HepG2 (cell line): ENCODE measurements around the gene SPTB. TPM values are rescaled to one million over a fixed set of nuclear protein-coding genes. Genes with fewer than 3 reads are reported as not detected.

Source experiments
- ATAC-seq: fragments of 200-7000 bp; cut with Tn5 transposase; 3 replicates; pipeline ENCODE4 v1.9.1; 2020; ENCODE audit warnings: mild to moderate bottlenecking, moderate library complexity
- BruUV-seq: library from RNA; stranded (reverse); fragments of 400-500 nt; replicated peaks from 2 replicates; lab custom pipeline; 2021; lab: Mats Ljungman, UMichigan
- CTCF ChIA-PET: fragments of 300-600 bp; formaldehyde crosslinking; extraction: SDS; loops from one replicate; lab custom pipeline; 2021; ENCODE audit warnings: low total read pairs, inconsistent platforms, low intra/inter-chr PET ratio; lab: Yijun Ruan, JAX
- POLR2A ChIA-PET: fragments of 350-600 bp; sonication (Branson Sonifier 250); formaldehyde crosslinking; loops from one replicate; lab custom pipeline; 2020; ENCODE audit warnings: antibody characterized with exemption, inconsistent platforms; lab: Yijun Ruan, JAX
- DNase-seq: peaks from one replicate; pipeline ENCODE4 v3.0.0-alpha.2; 2015; ENCODE audit warnings: low spot score
- FAIRE-seq: peaks from 3 replicates; lab custom pipeline; 2011; peaks lifted over from hg19 to GRCh38; lab: Jason Lieb, UNC
- H2AFZ ChIP-seq: one replicate; pipeline ENCODE4 v1.6.1; 2011; ENCODE audit warnings: low read length, inconsistent platforms
- H3K27ac ChIP-seq: fragments of 300-600 bp; 3 replicates; pipeline ENCODE4 v1.8.0; 2011; ENCODE audit warnings: mixed run types, mild to moderate bottlenecking, mixed read lengths, low read length, inconsistent platforms; ENCODE audit not compliant: insufficient read depth; ENCODE audit errors: extremely low read length
- H3K27me3 ChIP-seq, 2 experiments: fragments of 200-600 bp in 1 of 2; 2 replicates in 1 of 2; 3 replicates in 1 of 2; pipeline versions ENCODE4 v1.6.0 to v1.8.0; 2011; ENCODE audit warnings: low read length in 2 of 2, mild to moderate bottlenecking in 2 of 2, moderate library complexity in 2 of 2, inconsistent platforms in 1 of 2; ENCODE audit not compliant: insufficient read depth in 2 of 2, control insufficient read depth in 1 of 2
- H3K36me3 ChIP-seq, 2 experiments: fragments of 200-600 bp in 1 of 2; replicated peaks in 1 of 2; 2 replicates in 1 of 2; 3 replicates in 1 of 2; pipeline versions ENCODE4 v1.5.1 to v1.8.0; 2011; ENCODE audit warnings: low read length in 2 of 2, inconsistent platforms in 1 of 2; ENCODE audit not compliant: insufficient read depth in 2 of 2, control insufficient read depth in 1 of 2
- H3K4me1 ChIP-seq: 2 replicates; pipeline ENCODE4 v1.5.1; 2012; ENCODE audit warnings: low read length, inconsistent platforms; ENCODE audit not compliant: insufficient read depth
- H3K4me2 ChIP-seq: 2 replicates; pipeline ENCODE4 v1.6.0; 2011; ENCODE audit warnings: low read depth, low read length, inconsistent platforms
- H3K4me3 ChIP-seq, 3 experiments: fragments of 200-600 bp in 1 of 3; sonication (generic), shearing (Covaris generic) in 1 of 3; replicated peaks in 1 of 3; 2 replicates each; pipeline ENCODE4 v1.5.1; 2011 to 2016; ENCODE audit warnings: low read length in 3 of 3, inconsistent platforms in 2 of 3, low read depth in 2 of 3, mild to moderate bottlenecking in 2 of 3, control low read depth in 1 of 3, mixed read lengths in 1 of 3; ENCODE audit not compliant: insufficient read depth in 1 of 3
- H3K79me2 ChIP-seq: one replicate; pipeline ENCODE4 v1.6.1; 2011; ENCODE audit warnings: low read length, inconsistent platforms; ENCODE audit not compliant: insufficient read depth
- H3K9ac ChIP-seq: 2 replicates; pipeline ENCODE4 v1.6.0; 2011; ENCODE audit warnings: mild to moderate bottlenecking, low read depth, low read length, inconsistent platforms; ENCODE audit not compliant: insufficient read depth
- H3K9me3 ChIP-seq: 2 replicates; pipeline ENCODE4 v1.5.1; 2012; ENCODE audit warnings: mild to moderate bottlenecking, low read length
- H4K20me1 ChIP-seq: 2 replicates; pipeline ENCODE4 v1.6.0; 2011; ENCODE audit warnings: inconsistent platforms, mild to moderate bottlenecking, low read length, moderate library complexity; ENCODE audit not compliant: insufficient read depth
- MEIS1 ChIP-seq: sonication (generic); formaldehyde crosslinking; IDR thresholded peaks from 2 replicates; pipeline ENCODE4 v1.9.0; 2021; ENCODE audit warnings: mild to moderate bottlenecking, missing genetic modification reagents, moderate library complexity, borderline replicate concordance
- MYC ChIP-seq: sonication (generic); formaldehyde crosslinking; IDR thresholded peaks from 2 replicates; pipeline ENCODE4 v1.9.0; 2021; ENCODE audit warnings: missing genetic modification reagents, borderline replicate concordance
- ZNF605 ChIP-seq: sonication (generic); formaldehyde crosslinking; IDR thresholded peaks from 2 replicates; pipeline ENCODE4 v1.8.0; 2022; ENCODE audit warnings: mild to moderate bottlenecking, missing genetic modification reagents
- WGBS: methylation state at CpG from one replicate; pipeline ENCODE4 v1.1.6; 2017; ENCODE audit warnings: low lambda C conversion rate; 5-methylcytosine and 5-hydroxymethylcytosine counted together
- in situ Hi-C: cut with HindIII; loops from 2 replicates; pipeline ENCODE4 v1.10.0; 2017; ENCODE audit warnings: low pct_unique_long_range_greater_than_20kb; ENCODE audit not compliant: extremely low pct_ligation_motif_present
- intact Hi-C: fragments of 100-400 bp; cut with micrococcal nuclease; formaldehyde crosslinking; loops from one replicate; pipeline ENCODE4 v1.10.0; 2022; ENCODE audit not compliant: unreplicated experiment
- polyA plus RNA-seq, 8 experiments: library from polyadenylated mRNA; depleted of rRNA in 3 of 8; stranded (reverse) in 7 of 8; unstranded in 1 of 8; fragments of >200 nt; fragmentation: Illumina TruSeq in 4 of 8; extraction: Trizol in 4 of 8; gene quantifications; 2 replicates each; pipeline versions ENCODE4 v1.2.1 to v1.2.3, GENCODE V29; 2011 to 2016; ENCODE audit warnings: low read depth in 4 of 8, missing spikeins in 1 of 8, mixed read lengths in 1 of 8; ENCODE audit not compliant: insufficient read depth in 1 of 8
- total RNA-seq, 5 experiments: library from RNA; depleted of rRNA; stranded (reverse); fragments of >200 nt; fragmentation: Illumina TruSeq; extraction: Trizol; gene quantifications; 2 replicates each; pipeline ENCODE4 v1.2.3, GENCODE V29; 2016; ENCODE audit warnings: low read depth in 1 of 5
- TF ChIP-seq, protein P1 (sequence below): IDR thresholded peaks from 2 replicates; pipeline ENCODE4 v1.6.1; 2016; ENCODE audit warnings: missing compliant biosample characterization, missing genetic modification reagents, borderline replicate concordance
- TF ChIP-seq, protein P2 (sequence below), 2 experiments: sonication (generic) in 1 of 2; formaldehyde crosslinking in 1 of 2; IDR thresholded peaks; 2 replicates each; pipeline versions ENCODE4 v1.5.1 to v1.6.1; 2011 to 2020; ENCODE audit warnings: borderline replicate concordance in 1 of 2, low read depth in 1 of 2, low read length in 1 of 2, mild to moderate bottlenecking in 1 of 2, missing genetic modification reagents in 1 of 2, moderate library complexity in 1 of 2
- TF ChIP-seq, protein P3 (sequence below): sonication (generic); formaldehyde crosslinking; IDR thresholded peaks from 2 replicates; pipeline ENCODE4 v1.4.0; 2020; ENCODE audit warnings: missing genetic modification reagents
- TF ChIP-seq, protein P4 (sequence below): sonication (generic); formaldehyde crosslinking; IDR thresholded peaks from 2 replicates; pipeline ENCODE4 v1.5.1; 2020; ENCODE audit warnings: mild to moderate bottlenecking, missing genetic modification reagents, moderate library complexity
- TF ChIP-seq, protein P5 (sequence below): sonication (generic); formaldehyde crosslinking; IDR thresholded peaks from 2 replicates; pipeline ENCODE4 v1.5.0; 2020; ENCODE audit warnings: mild to moderate bottlenecking, missing genetic modification reagents

Gene SPTB
- total and polyA plus RNA-seq, 2 of the 13 experiments (the other 11 are each of a cell fraction or from before 2014, with no cell fraction given): 0.01 to 0.02 TPM

DNA sequence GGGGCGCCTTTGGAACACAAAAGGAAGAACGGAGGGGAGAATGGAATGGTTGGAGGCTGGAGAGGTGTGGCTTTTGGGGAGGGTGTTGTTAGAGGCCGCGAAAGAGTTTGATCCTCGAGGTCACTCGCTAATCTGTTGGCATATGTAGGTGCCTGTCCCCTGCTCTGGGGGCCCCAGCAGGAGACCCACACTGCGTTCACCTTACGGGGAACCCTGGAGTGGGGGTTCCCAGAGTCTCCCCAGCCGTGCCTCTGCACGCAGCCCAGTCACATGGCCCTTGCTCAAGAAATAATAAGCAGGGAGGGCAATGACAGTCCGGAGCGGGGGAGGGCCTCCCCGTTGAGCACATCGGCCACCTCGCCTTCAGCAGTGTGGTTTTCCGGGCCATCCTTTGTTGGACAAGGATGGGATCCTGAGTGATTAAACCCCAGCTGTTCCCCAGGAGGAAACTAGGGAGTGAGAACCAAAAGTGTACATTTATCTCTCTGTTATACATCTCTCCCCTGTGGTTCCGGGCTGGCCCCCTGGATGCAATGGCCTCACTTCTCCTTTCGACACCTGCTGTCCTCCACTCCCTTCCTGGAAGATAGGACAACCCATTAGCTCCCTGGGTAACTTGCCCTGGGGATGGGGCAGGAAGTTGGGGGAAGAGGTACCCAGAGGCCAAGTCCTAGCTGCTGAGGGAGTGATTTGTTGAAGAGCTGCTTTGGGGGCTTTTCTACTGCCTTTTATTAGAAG is 174.2 kb downstream of the SPTB start:
- FAIRE-seq: no peak
- ATAC-seq: peak; percentile 2
- TF ChIP-seq, protein P1, sequence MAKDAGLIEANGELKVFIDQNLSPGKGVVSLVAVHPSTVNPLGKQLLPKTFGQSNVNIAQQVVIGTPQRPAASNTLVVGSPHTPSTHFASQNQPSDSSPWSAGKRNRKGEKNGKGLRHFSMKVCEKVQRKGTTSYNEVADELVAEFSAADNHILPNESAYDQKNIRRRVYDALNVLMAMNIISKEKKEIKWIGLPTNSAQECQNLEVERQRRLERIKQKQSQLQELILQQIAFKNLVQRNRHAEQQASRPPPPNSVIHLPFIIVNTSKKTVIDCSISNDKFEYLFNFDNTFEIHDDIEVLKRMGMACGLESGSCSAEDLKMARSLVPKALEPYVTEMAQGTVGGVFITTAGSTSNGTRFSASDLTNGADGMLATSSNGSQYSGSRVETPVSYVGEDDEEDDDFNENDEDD: peak; percentile 20; the same call in 1 of the 2 replicates
- TF ChIP-seq MEIS1 (CRISPR knock-in tag) (no peak), MYC (0 out of 2 replicates have a peak, but pooled peaks have one; percentile 15), ZNF605 (CRISPR knock-in tag) (0 out of 2 replicates have a peak, but pooled peaks have one; percentile 5)
- TF ChIP-seq, protein P2, sequence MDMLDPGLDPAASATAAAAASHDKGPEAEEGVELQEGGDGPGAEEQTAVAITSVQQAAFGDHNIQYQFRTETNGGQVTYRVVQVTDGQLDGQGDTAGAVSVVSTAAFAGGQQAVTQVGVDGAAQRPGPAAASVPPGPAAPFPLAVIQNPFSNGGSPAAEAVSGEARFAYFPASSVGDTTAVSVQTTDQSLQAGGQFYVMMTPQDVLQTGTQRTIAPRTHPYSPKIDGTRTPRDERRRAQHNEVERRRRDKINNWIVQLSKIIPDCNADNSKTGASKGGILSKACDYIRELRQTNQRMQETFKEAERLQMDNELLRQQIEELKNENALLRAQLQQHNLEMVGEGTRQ (IDR thresholded peaks at IDR 0.05; ENCODE audit: low read depth, low read length): no peak
- TF ChIP-seq, protein P2 (CRISPR knock-in tag; IDR thresholded peaks at IDR 0.05; ENCODE audit: borderline replicate concordance): peak; percentile 25; the same call in 1 of the 2 replicates
- TF ChIP-seq, protein P3, sequence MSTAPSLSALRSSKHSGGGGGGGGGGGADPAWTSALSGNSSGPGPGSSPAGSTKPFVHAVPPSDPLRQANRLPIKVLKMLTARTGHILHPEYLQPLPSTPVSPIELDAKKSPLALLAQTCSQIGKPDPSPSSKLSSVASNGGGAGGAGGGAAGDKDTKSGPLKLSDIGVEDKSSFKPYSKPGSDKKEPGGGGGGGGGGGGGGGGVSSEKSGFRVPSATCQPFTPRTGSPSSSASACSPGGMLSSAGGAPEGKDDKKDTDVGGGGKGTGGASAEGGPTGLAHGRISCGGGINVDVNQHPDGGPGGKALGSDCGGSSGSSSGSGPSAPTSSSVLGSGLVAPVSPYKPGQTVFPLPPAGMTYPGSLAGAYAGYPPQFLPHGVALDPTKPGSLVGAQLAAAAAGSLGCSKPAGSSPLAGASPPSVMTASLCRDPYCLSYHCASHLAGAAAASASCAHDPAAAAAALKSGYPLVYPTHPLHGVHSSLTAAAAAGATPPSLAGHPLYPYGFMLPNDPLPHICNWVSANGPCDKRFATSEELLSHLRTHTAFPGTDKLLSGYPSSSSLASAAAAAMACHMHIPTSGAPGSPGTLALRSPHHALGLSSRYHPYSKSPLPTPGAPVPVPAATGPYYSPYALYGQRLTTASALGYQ (CRISPR knock-in tag): 0 out of 2 replicates have a peak, but pooled peaks have one; percentile 11
- TF ChIP-seq, protein P4, sequence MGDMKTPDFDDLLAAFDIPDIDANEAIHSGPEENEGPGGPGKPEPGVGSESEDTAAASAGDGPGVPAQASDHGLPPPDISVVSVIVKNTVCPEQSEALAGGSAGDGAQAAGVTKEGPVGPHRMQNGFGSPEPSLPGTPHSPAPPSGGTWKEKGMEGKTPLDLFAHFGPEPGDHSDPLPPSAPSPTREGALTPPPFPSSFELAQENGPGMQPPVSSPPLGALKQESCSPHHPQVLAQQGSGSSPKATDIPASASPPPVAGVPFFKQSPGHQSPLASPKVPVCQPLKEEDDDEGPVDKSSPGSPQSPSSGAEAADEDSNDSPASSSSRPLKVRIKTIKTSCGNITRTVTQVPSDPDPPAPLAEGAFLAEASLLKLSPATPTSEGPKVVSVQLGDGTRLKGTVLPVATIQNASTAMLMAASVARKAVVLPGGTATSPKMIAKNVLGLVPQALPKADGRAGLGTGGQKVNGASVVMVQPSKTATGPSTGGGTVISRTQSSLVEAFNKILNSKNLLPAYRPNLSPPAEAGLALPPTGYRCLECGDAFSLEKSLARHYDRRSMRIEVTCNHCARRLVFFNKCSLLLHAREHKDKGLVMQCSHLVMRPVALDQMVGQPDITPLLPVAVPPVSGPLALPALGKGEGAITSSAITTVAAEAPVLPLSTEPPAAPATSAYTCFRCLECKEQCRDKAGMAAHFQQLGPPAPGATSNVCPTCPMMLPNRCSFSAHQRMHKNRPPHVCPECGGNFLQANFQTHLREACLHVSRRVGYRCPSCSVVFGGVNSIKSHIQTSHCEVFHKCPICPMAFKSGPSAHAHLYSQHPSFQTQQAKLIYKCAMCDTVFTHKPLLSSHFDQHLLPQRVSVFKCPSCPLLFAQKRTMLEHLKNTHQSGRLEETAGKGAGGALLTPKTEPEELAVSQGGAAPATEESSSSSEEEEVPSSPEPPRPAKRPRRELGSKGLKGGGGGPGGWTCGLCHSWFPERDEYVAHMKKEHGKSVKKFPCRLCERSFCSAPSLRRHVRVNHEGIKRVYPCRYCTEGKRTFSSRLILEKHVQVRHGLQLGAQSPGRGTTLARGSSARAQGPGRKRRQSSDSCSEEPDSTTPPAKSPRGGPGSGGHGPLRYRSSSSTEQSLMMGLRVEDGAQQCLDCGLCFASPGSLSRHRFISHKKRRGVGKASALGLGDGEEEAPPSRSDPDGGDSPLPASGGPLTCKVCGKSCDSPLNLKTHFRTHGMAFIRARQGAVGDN (CRISPR knock-in tag): peak; percentile 60
- TF ChIP-seq, protein P5, sequence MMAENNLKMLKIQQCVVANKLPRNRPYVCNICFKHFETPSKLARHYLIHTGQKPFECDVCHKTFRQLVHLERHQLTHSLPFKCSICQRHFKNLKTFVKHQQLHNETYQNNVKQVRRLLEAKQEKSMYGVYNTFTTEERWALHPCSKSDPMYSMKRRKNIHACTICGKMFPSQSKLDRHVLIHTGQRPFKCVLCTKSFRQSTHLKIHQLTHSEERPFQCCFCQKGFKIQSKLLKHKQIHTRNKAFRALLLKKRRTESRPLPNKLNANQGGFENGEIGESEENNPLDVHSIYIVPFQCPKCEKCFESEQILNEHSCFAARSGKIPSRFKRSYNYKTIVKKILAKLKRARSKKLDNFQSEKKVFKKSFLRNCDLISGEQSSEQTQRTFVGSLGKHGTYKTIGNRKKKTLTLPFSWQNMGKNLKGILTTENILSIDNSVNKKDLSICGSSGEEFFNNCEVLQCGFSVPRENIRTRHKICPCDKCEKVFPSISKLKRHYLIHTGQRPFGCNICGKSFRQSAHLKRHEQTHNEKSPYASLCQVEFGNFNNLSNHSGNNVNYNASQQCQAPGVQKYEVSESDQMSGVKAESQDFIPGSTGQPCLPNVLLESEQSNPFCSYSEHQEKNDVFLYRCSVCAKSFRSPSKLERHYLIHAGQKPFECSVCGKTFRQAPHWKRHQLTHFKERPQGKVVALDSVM (CRISPR knock-in tag): peak; percentile 38; the same call in 1 of the 2 replicates

More for the DNA sequence above, 174.2 kb downstream of the SPTB start:
- ChIA-PET POLR2A (interaction anchor here (1.3 to 2.6 kb wide), 7 partner anchors 15 to 237 kb away, joined by 3 to 14 read pairs (median 5); partner anchors contain the start of genes GPX2 and ZBTB1), CTCF (no interaction called here)
- peaks cover 0 to 1% of the 10 kb centered on the region in 2 experiments; a peak in 1 of 5 replicates for H3K36me3 ChIP-seq
- peaks cover 0 to 24% of the 10 kb centered on the region in 2 experiments; a peak in 4 of 5 replicates for H3K27me3 ChIP-seq
- in situ Hi-C loops: no loop called here
- 8% methylated on average over 15 of the region's 18 CpGs for WGBS
- H3K9me3 ChIP-seq: no peaks in the 10 kb centered on the region
- H3K4me2 ChIP-seq: peak overlapping the region; percentile 94
- H4K20me1 ChIP-seq: no peaks in the 10 kb centered on the region
- peaks cover 60% of the 10 kb centered on the region for H3K4me1 ChIP-seq
- intact Hi-C loops: loop anchor here (10.0 kb wide), 1 partner anchor 229 kb away; no protein-coding TSS in a partner anchor
- DNase-seq: no peak
- BruUV-seq: TSS peak; percentile 56
- H3K27ac ChIP-seq: peak overlapping the region; percentile 70
- peak overlapping the region; percentile 38 for H2AFZ ChIP-seq
- H3K4me3 ChIP-seq: peak overlapping the region; percentile 63 to 79 (median 73)
- H3K9ac ChIP-seq: peak overlapping the region; percentile 61; the same call in 1 of the 2 replicates
- peaks cover 17% of the 10 kb centered on the region for H3K79me2 ChIP-seq
